Muscle of leg (tissue), 11 donors: ENCODE data around the gene SENP8. TPM values are rescaled to one million over a fixed set of nuclear protein-coding genes. Genes with fewer than 3 reads are reported as not detected.

Experiments
- DNase-seq: peaks from one replicate; pipeline ENCODE4 v3.0.0; 2013
- H3K27ac ChIP-seq: one replicate; pipeline ENCODE4 v1.5.1; 2013; ENCODE audit warnings: mild to moderate bottlenecking, low read length, control low read depth
- H3K27me3 ChIP-seq: one replicate; pipeline ENCODE4 v1.6.1; 2013; ENCODE audit warnings: low read length; ENCODE audit not compliant: control insufficient read depth, insufficient read depth
- H3K36me3 ChIP-seq: one replicate; pipeline ENCODE4 v1.6.1; 2013; ENCODE audit warnings: low read length; ENCODE audit not compliant: control insufficient read depth, insufficient read depth
- H3K4me1 ChIP-seq: one replicate; pipeline ENCODE4 v1.6.1; 2013; ENCODE audit warnings: low read length; ENCODE audit not compliant: control insufficient read depth, insufficient read depth
- H3K4me3 ChIP-seq: one replicate; pipeline ENCODE4 v1.5.1; 2013; ENCODE audit warnings: low read length, control low read depth
- H3K9me3 ChIP-seq: replicated peaks from 2 replicates; pipeline ENCODE4 v1.6.1; 2013; ENCODE audit warnings: low read depth, low read length; ENCODE audit not compliant: control insufficient read depth
- WGBS: methylation state at CpG from one replicate; pipeline ENCODE4 v1.1.5; 2013; ENCODE audit warnings: missing lambda C conversion rate; ENCODE audit not compliant: insufficient coverage; 5-methylcytosine and 5-hydroxymethylcytosine counted together
- polyA plus RNA-seq, 8 donors: library from polyadenylated mRNA; unstranded; fragments of 120-200 nt; gene quantifications; one replicate each; pipeline versions ENCODE4 v1.2.1 to v1.2.3, GENCODE V29; 2013; ENCODE audit warnings: inconsistent platforms in 1 of 8, low replicate concordance in 1 of 8; ENCODE audit not compliant: insufficient read length in 8 of 8, insufficient read depth in 1 of 8
- total RNA-seq: library from RNA; stranded (reverse); fragments of 120-200 nt; gene quantifications from one replicate; pipeline ENCODE4 v1.2.4, GENCODE V29; 2013

Gene SENP8
- total and polyA plus RNA-seq, 9 donors = 3.3 to 5.9 (median 4.4) TPM

DNA sequence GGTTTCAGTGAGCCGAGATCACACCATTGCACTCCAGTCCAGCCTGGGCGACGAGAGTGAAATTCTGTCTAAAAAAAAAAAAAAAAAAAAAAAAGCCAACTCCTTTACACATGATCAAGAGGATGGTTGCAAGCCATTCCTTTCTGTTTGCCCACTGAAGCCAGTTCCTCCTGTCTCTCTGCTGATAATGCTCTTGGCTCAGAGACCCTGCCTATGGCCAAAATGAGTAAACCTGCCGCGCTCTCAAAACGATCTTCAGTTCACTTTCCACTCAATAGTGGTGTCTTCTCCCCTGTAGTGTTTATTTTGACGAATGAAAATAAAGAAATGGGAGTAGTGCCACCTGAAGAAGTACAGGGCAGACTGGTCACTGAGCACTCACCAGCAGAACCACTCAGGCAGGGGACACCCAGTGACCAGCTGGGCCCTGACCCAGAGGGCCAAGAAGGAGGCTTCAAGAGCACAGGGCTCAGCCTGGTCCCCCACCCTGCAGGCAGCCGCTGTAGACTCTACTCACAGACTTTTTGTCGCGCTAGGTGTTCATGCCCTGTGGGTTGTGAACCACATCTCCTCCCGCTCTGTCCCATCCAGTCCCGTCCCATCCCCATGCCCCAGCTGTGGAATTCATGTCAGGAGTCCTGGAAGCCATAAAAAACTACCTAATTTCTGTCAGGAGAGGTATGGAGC lies 55.8 kb downstream of the SENP8 start:
- Histone ChIP-seq H3K4me1 (peaks cover 2% of the 10 kb centered on the region), H3K36me3 (no peaks in the 10 kb centered on the region), H3K4me3 (no peak overlapping the region), H3K27me3 (peaks cover 2% of the 10 kb centered on the region), H3K27ac (no peak overlapping the region), H3K9me3 (no peaks in the 10 kb centered on the region)
- 86% methylated on average over 1 of the region's 12 CpGs for WGBS
- no peak for DNase-seq

DNA sequence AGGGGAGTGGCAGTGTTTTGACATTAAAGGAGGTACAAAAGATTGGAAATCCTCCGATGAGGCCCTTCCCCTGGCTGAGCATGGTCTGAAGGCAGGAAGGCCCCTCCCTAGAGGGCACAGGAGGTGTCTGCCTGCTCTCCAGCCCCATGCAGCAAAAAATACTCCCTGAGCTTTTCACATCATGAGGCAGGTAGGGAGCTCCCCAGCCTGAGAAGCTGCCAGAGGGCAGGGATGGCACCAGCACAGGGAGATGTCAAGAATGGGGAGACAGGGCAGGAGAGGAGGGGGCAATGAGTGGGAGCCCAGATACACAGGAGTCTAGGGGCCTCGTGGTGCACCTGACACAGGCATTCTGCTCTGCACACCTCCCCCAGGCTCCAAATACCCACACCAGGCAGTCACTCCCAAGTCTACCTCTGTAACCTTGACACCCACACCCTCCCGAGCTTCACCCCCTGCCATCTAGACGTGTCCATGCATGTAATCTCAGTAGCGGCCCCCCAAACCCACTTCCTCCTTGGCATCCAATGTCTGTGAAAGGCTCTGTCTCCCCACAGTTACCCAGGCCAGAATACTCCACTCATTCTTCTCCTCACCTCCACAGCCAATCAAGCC lies 56.5 kb downstream of the SENP8 start:
- Histone ChIP-seq H3K36me3 (no peaks in the 10 kb centered on the region), H3K27ac (no peak overlapping the region), H3K4me3 (no peak overlapping the region), H3K27me3 (peaks cover 2% of the 10 kb centered on the region), H3K4me1 (peaks cover 2% of the 10 kb centered on the region), H3K9me3 (no peaks in the 10 kb centered on the region)
- DNase-seq = no peak
- 67% methylated on average over 5 of the region's 5 CpGs for WGBS

- Histone ChIP-seq H3K4me1 (peaks cover 9% of the 10 kb centered on the region), H3K27me3 (peaks cover 2% of the 10 kb centered on the region), H3K4me3 (no peak overlapping the region), H3K36me3 (no peaks in the 10 kb centered on the region), H3K9me3 (no peaks in the 10 kb centered on the region), H3K27ac (no peak overlapping the region)
- no peak for DNase-seq
- 75% methylated on average over 13 of the region's 15 CpGs for WGBS
These were observed 57.2 kb downstream of the SENP8 start for GRCh38 chr15:72175186-72176044.

DNA sequence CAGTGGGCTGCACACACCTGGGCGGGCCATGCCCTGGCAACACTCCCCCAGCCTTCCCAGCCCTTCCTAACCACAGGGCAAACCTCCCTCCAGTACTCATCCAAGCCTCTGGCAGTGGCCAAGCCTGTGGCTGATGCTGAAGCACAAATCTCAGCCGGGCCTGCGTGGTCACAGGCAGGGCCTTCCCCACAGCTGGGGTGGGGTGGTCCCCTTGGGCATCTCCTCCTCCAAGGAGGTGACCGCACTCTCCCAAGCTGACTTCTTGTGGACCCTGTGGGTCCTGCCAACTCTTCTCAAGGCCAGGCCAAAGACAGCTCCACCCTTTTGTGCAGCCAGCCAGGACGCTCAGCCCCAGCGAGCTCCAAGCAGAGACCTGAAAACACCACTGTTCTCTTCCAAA lies 58.0 kb downstream of the SENP8 start:
- Histone ChIP-seq H3K4me1 (peaks cover 11% of the 10 kb centered on the region), H3K9me3 (no peaks in the 10 kb centered on the region), H3K36me3 (no peaks in the 10 kb centered on the region), H3K4me3 (no peak overlapping the region), H3K27me3 (peaks cover 2% of the 10 kb centered on the region), H3K27ac (no peak overlapping the region)
- DNase-seq = no peak
- WGBS = 56% methylated on average over 6 of the region's 6 CpGs

- DNase-seq = no peak
- Histone ChIP-seq H3K27ac (no peak overlapping the region), H3K9me3 (no peaks in the 10 kb centered on the region), H3K27me3 (peaks cover 2% of the 10 kb centered on the region), H3K4me3 (no peak overlapping the region), H3K36me3 (no peaks in the 10 kb centered on the region), H3K4me1 (peaks cover 11% of the 10 kb centered on the region)
- WGBS = no CpG with 5 or more reads among the region's 3 CpGs
These were observed 58.5 kb downstream of the SENP8 start for GRCh38 chr15:72176743-72177142.

- H3K4me3 ChIP-seq = no peak overlapping the region
- H3K4me1 ChIP-seq = peaks cover 16% of the 10 kb centered on the region
- 88% methylated on average over 7 of the region's 13 CpGs for WGBS
- no peak overlapping the region for H3K27ac ChIP-seq
- peaks cover 17% of the 10 kb centered on the region for H3K27me3 ChIP-seq
- no peak for DNase-seq
- no peaks in the 10 kb centered on the region for H3K36me3 ChIP-seq
- H3K9me3 ChIP-seq = no peaks in the 10 kb centered on the region
These were observed 60.9 kb downstream of the SENP8 start for GRCh38 chr15:72178976-72179585.

DNA sequence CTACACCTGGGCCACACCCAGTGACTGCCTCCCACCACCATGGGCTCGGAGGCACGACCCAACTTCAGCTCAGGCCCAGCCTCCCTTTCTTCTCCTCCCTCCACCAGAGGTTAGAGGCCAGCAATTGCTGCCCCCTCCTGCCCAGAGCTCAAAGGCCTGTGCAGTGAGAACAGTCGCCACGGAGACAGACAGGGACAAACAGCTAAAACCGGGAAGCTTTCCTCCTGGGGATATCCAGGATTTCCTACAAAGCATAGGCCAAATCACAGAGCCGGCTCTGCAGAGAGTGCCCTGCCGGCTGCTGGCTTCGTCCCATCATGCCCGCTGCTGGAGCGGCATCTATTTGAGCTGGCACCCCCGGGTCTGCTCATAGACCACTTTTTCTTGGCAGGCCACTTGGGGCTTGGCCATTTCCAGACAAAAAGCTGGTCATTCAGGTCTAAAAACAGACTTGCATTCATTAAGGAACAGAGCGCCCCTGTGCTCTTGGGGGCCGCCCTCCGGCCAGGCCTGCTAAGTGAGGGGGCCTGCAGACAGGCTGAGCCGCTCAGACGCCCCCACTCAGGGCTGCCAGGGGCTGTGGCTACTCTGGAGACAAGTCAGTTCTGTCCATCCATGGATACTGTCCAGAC lies 61.9 kb downstream of the SENP8 start:
- peak; percentile 73 for DNase-seq
- H3K4me3 ChIP-seq = no peak overlapping the region
- peaks cover 23% of the 10 kb centered on the region for H3K27me3 ChIP-seq
- H3K9me3 ChIP-seq = no peaks in the 10 kb centered on the region
- peaks cover 22% of the 10 kb centered on the region for H3K4me1 ChIP-seq
- H3K27ac ChIP-seq = peak overlapping the region; percentile 22
- WGBS = 46% methylated on average over 14 of the region's 16 CpGs
- no peaks in the 10 kb centered on the region for H3K36me3 ChIP-seq

DNA sequence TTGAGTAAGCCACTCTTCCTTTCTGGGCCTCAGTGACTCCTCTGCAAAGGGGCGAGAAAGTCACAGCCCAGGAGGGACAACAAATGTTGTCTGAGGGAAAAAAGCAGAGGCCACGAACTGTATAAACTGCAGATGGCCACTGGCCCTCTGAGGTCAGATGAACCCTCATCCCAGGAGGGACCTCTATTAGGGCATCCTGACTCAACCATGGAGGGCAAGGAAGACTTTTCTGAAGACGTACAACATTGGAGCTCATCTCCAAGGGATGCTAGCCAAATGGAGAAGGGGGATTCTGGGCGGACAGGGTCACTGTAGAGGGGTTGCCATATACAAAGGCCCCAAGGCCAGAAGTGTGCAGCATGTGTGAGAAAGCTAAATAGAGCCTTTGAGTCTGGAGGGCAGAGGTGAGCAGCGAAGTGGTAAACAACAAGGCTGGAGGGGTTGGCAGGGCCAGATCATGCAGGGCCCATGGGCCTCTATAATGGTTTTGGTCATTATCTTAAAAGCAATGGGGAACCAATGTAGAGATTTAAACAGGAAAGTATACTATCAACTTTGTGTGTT lies 62.6 kb downstream of the SENP8 start:
- 75% methylated on average over 5 of the region's 5 CpGs for WGBS
- Histone ChIP-seq H3K27me3 (peaks cover 23% of the 10 kb centered on the region), H3K9me3 (no peaks in the 10 kb centered on the region), H3K36me3 (no peaks in the 10 kb centered on the region), H3K4me3 (no peak overlapping the region), H3K4me1 (peaks cover 22% of the 10 kb centered on the region), H3K27ac (no peak overlapping the region)
- DNase-seq = no peak

DNA sequence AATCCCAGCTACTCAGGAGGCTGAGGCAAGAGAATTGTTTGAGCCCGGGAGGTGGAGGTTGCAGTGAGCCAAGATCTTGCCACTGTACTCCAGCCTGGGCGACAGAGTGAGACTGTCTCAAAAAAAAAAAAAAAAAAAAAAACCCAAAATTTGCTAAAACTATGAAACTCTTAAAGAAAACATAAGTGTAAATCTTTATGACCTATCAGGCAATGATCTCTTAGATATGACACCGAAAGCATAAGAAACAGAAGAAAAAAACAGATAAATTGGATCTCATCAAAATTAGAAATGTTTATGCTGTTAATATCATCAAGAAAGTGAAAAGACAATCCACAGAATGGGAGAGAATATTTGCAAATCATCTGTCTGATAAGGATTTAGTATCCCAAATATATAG lies 64.0 kb downstream of the SENP8 start:
- no CpG with 5 or more reads among the region's 3 CpGs for WGBS
- DNase-seq = no peak
- peaks cover 22% of the 10 kb centered on the region for H3K4me1 ChIP-seq

More for the DNA sequence above, 64.0 kb downstream of the SENP8 start:
- no peaks in the 10 kb centered on the region for H3K36me3 ChIP-seq
- H3K27me3 ChIP-seq = peaks cover 28% of the 10 kb centered on the region
- no peak overlapping the region for H3K4me3 ChIP-seq
- no peaks in the 10 kb centered on the region for H3K9me3 ChIP-seq
- H3K27ac ChIP-seq = no peak overlapping the region
